Neural progenitor cell (in vitro differentiated cells): ENCODE data around the gene GALNS.

Experiments used
- CTCF ChIP-seq: fragments of 200-600 bp; sonication (generic); IDR thresholded peaks from 2 replicates; pipeline ENCODE4 v1.5.1; 2017; ENCODE audit warnings: antibody characterized with exemption, mild to moderate bottlenecking
- EZH2 ChIP-seq: fragments of 200-600 bp; sonication (generic); IDR thresholded peaks from 2 replicates; pipeline ENCODE4 v1.6.1; 2017; ENCODE audit warnings: antibody characterized with exemption, mild to moderate bottlenecking, moderate library complexity

DNA sequence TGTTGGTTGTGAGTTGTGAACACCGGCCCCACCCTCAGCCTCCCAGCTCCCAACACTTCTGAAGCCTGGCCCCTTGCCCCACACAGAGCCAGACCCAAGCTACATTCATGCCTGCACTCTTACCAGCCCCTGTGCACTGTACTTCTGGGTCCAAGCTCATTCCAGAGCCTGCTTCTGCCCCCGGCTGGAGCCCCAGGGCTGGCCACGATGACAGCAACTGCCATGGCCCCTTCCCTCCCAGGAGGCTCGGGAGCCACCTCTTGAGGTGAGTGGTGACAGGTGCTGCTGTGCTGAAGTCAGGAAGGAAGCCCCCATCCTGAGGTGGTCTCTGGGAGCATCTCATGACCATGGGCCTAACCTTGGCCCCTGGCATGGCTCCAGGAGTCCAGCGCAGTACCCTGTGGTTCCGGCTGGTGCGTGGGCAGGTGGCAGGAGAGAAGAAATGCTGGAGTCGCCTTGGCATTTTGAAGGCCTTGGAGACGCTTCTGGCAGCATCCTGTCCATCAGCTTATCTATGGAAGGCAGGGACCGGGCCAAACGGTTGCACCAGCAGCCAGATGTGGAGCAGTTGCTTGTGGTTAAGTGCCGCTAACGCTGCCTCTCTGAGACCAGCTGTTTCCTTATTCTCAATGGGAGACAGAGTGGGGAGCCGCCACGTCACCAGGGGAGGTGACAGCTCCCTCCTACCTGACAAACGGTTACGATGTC, 57.0 kb downstream of the GALNS start:
- TF ChIP-seq CTCF: no peak
- TF ChIP-seq EZH2: no peak
